Measurements from ENCODE around the gene WIZ.

The WIZ gene

GRCh38 chr19:15424121-15424520, 25.6 kb downstream of the WIZ start:
- TF ChIP-seq TAF1 (IDR thresholded peaks at IDR 0.05; ENCODE audit: low read depth) (no peak), TEAD4 (IDR thresholded peaks at IDR 0.05) (no peak), RAD21 (IDR thresholded peaks at IDR 0.05; ENCODE audit: low read depth) (no peak), MAX (IDR thresholded peaks at IDR 0.05) (no peak), TCF12 (IDR thresholded peaks at IDR 0.05; ENCODE audit: low read depth) (no peak), ZBTB7A (IDR thresholded peaks at IDR 0.05; ENCODE audit: low read depth) (no peak), REST (IDR thresholded peaks at IDR 0.05; ENCODE audit: low read depth) (no peak), FOXM1 (IDR thresholded peaks at IDR 0.05; ENCODE audit: borderline replicate concordance, low read depth) (no peak), CEBPB (IDR thresholded peaks at IDR 0.05) (no peak), USF1 (IDR thresholded peaks at IDR 0.05) (no peak), EGR1 (IDR thresholded peaks at IDR 0.05) (no peak), YY1 (IDR thresholded peaks at IDR 0.05; ENCODE audit: low read depth) (no peak), EP300 (IDR thresholded peaks at IDR 0.05; ENCODE audit: borderline replicate concordance) (no peak), NFIC (IDR thresholded peaks at IDR 0.05) (no peak)

GRCh38 chr19:15423130-15423529, 26.6 kb downstream of the WIZ start:
- TF ChIP-seq YY1 (IDR thresholded peaks at IDR 0.05; ENCODE audit: low read depth): no peak
- TF ChIP-seq CEBPB (IDR thresholded peaks at IDR 0.05): no peak
- no peak for TF ChIP-seq REST (IDR thresholded peaks at IDR 0.05; ENCODE audit: low read depth)
- TF ChIP-seq ZBTB7A (IDR thresholded peaks at IDR 0.05; ENCODE audit: low read depth): no peak
- TF ChIP-seq USF1 (IDR thresholded peaks at IDR 0.05): no peak
- no peak for TF ChIP-seq TAF1 (IDR thresholded peaks at IDR 0.05; ENCODE audit: low read depth)
- TF ChIP-seq TCF12 (IDR thresholded peaks at IDR 0.05; ENCODE audit: low read depth): no peak
- TF ChIP-seq EGR1 (IDR thresholded peaks at IDR 0.05): no peak
- no peak for TF ChIP-seq NFIC (IDR thresholded peaks at IDR 0.05)
- TF ChIP-seq RAD21 (IDR thresholded peaks at IDR 0.05; ENCODE audit: low read depth): no peak
- no peak for TF ChIP-seq MAX (IDR thresholded peaks at IDR 0.05)
- TF ChIP-seq EP300 (IDR thresholded peaks at IDR 0.05; ENCODE audit: borderline replicate concordance): no peak
- no peak for TF ChIP-seq CREB1 (IDR thresholded peaks at IDR 0.05; ENCODE audit: low read depth)
- TF ChIP-seq FOXM1 (IDR thresholded peaks at IDR 0.05; ENCODE audit: borderline replicate concordance, low read depth): no peak
- no peak for TF ChIP-seq TEAD4 (IDR thresholded peaks at IDR 0.05)

GRCh38 chr19:15422296-15423075, 27.3 kb downstream of the WIZ start:
- no peak for TF ChIP-seq CREB1 (IDR thresholded peaks at IDR 0.05; ENCODE audit: low read depth)
- TF ChIP-seq YY1 (IDR thresholded peaks at IDR 0.05; ENCODE audit: low read depth): no peak
- TF ChIP-seq TAF1 (IDR thresholded peaks at IDR 0.05; ENCODE audit: low read depth): no peak
- TF ChIP-seq MAX (IDR thresholded peaks at IDR 0.05): no peak
- TF ChIP-seq EP300 (IDR thresholded peaks at IDR 0.05; ENCODE audit: borderline replicate concordance): no peak
- no peak for TF ChIP-seq FOXM1 (IDR thresholded peaks at IDR 0.05; ENCODE audit: borderline replicate concordance, low read depth)
- TF ChIP-seq TEAD4 (IDR thresholded peaks at IDR 0.05): no peak
- no peak for TF ChIP-seq CEBPB (IDR thresholded peaks at IDR 0.05)
- TF ChIP-seq RAD21 (IDR thresholded peaks at IDR 0.05; ENCODE audit: low read depth): no peak
- TF ChIP-seq USF1 (IDR thresholded peaks at IDR 0.05): no peak

GRCh38 chr19:15421721-15422260, 28.0 kb downstream of the WIZ start:
- TF ChIP-seq YY1 (IDR thresholded peaks at IDR 0.05; ENCODE audit: low read depth) (no peak), TCF12 (IDR thresholded peaks at IDR 0.05; ENCODE audit: low read depth) (no peak), CREB1 (IDR thresholded peaks at IDR 0.05; ENCODE audit: low read depth) (no peak), EP300 (IDR thresholded peaks at IDR 0.05; ENCODE audit: borderline replicate concordance) (no peak), TEAD4 (IDR thresholded peaks at IDR 0.05) (no peak), MAX (IDR thresholded peaks at IDR 0.05) (no peak), USF1 (IDR thresholded peaks at IDR 0.05) (no peak), NFIC (IDR thresholded peaks at IDR 0.05) (no peak), CEBPB (IDR thresholded peaks at IDR 0.05) (no peak), RAD21 (IDR thresholded peaks at IDR 0.05; ENCODE audit: low read depth) (no peak), REST (IDR thresholded peaks at IDR 0.05; ENCODE audit: low read depth) (no peak), EGR1 (IDR thresholded peaks at IDR 0.05) (no peak), TAF1 (IDR thresholded peaks at IDR 0.05; ENCODE audit: low read depth) (no peak), FOXM1 (IDR thresholded peaks at IDR 0.05; ENCODE audit: borderline replicate concordance, low read depth) (no peak), ZBTB7A (IDR thresholded peaks at IDR 0.05; ENCODE audit: low read depth) (no peak)
